A673 (cell line): ENCODE measurements around the gene FAM50B. TPM values are rescaled to one million over a fixed set of nuclear protein-coding genes. Genes with fewer than 3 reads are reported as not detected.

Experiments used
- BruUV-seq: library from RNA; stranded (reverse); fragments of 400-500 nt; replicated peaks from 2 replicates; lab custom pipeline; 2021; lab: Mats Ljungman, UMichigan
- CTCF ChIA-PET: fragments of 300-600 bp; sonication (Branson Sonifier 250); formaldehyde crosslinking; loops from one replicate; lab custom pipeline; 2022; ENCODE audit warnings: antibody characterized with exemption; lab: Charles Lee
- POLR2A ChIA-PET: fragments of 300-600 bp; sonication (Branson Sonifier 250); formaldehyde crosslinking; loops from one replicate; lab custom pipeline; 2022; ENCODE audit warnings: antibody characterized with exemption; ENCODE audit not compliant: low non-redundant PET; lab: Charles Lee
- DNase-seq: peaks from one replicate; pipeline ENCODE4 v3.0.0-alpha.2; 2015; ENCODE audit warnings: low spot score
- H3K27ac ChIP-seq: fragments of 200-600 bp; sonication (generic); 2 replicates; pipeline ENCODE4 v1.5.1; 2016; ENCODE audit warnings: mixed run types, low read depth, mild to moderate bottlenecking, mixed read lengths, antibody characterized with exemption, low read length; ENCODE audit not compliant: poor library complexity, severe bottlenecking
- H3K27me3 ChIP-seq: fragments of 200-600 bp; sonication (generic); replicated peaks from 2 replicates; pipeline ENCODE4 v1.6.1; 2017; ENCODE audit warnings: mixed run types, low read depth, mild to moderate bottlenecking, mixed read lengths, antibody characterized with exemption, low read length; ENCODE audit not compliant: insufficient read depth, poor library complexity
- H3K36me3 ChIP-seq: fragments of 200-600 bp; sonication (generic); 2 replicates; pipeline ENCODE4 v1.6.1; 2016; ENCODE audit warnings: mixed run types, mild to moderate bottlenecking, mixed read lengths, antibody characterized with exemption, low read length; ENCODE audit not compliant: insufficient read depth, poor library complexity, severe bottlenecking
- H3K4me1 ChIP-seq: fragments of 200-600 bp; sonication (generic); 2 replicates; pipeline ENCODE4 v1.6.1; 2017; ENCODE audit warnings: mixed run types, mild to moderate bottlenecking, mixed read lengths, antibody characterized with exemption, low read length; ENCODE audit not compliant: insufficient read depth, poor library complexity, severe bottlenecking
- H3K4me3 ChIP-seq: fragments of 200-600 bp; sonication (generic); 2 replicates; pipeline ENCODE4 v1.5.1; 2016; ENCODE audit warnings: low read depth, mixed run types, mild to moderate bottlenecking, mixed read lengths, low read length; ENCODE audit not compliant: poor library complexity, severe bottlenecking
- H3K9me3 ChIP-seq: fragments of 200-600 bp; sonication (generic); 2 replicates; pipeline ENCODE4 v1.6.1; 2016; ENCODE audit warnings: mixed run types, low read depth, mild to moderate bottlenecking, mixed read lengths, antibody characterized with exemption, low read length; ENCODE audit not compliant: poor library complexity, severe bottlenecking
- CTCF ChIP-seq: fragments of 300-800, 200-600 bp; sonication (generic); conservative IDR thresholded peaks from 2 replicates; pipeline ENCODE4 v1.5.1; 2017; ENCODE audit warnings: low read depth, mild to moderate bottlenecking, antibody characterized with exemption, low read length, moderate library complexity, mixed read lengths
- EZH2 ChIP-seq: fragments of 200-600 bp; sonication (generic); IDR thresholded peaks from 2 replicates; pipeline ENCODE4 v1.6.1; 2017; ENCODE audit warnings: borderline replicate concordance, low read depth, mild to moderate bottlenecking, mixed read lengths, antibody characterized with exemption, low read length; ENCODE audit not compliant: poor library complexity, severe bottlenecking
- intact Hi-C: fragments of 100-400 bp; cut with micrococcal nuclease; formaldehyde crosslinking; loops from one replicate; pipeline ENCODE4 v1.10.0; 2022; ENCODE audit not compliant: unreplicated experiment
- total RNA-seq: library from RNA; stranded (reverse); gene quantifications from 2 replicates; pipeline ENCODE4 v1.2.3, GENCODE V29; 2021

The FAM50B gene
- total RNA-seq, 1 experiment from 2014 or later, result 10.1 TPM

- BruUV-seq, result no TSS peak
- Histone ChIP-seq H3K4me3 (no peak overlapping the region), H3K4me1 (no peaks in the 10 kb centered on the region), H3K9me3 (no peaks in the 10 kb centered on the region), H3K36me3 (no peaks in the 10 kb centered on the region), H3K27me3 (no peaks in the 10 kb centered on the region), H3K27ac (no peak overlapping the region)
- no peak for TF ChIP-seq CTCF
- TF ChIP-seq EZH2, result no peak
- DNase-seq, result no peak
- POLR2A ChIA-PET, result no interaction called here
- CTCF ChIA-PET, result no interaction called here
- intact Hi-C loops, result no loop called here
These were observed 46.1 kb downstream of the FAM50B start for GRCh38 chr6:3895312-3895653.

- no TSS peak for BruUV-seq
- CTCF ChIA-PET, result interaction anchor here (0.5 kb wide), 1 partner anchor 67 kb away, joined by 3 read pairs; no protein-coding TSS in a partner anchor
- Histone ChIP-seq H3K36me3 (no peaks in the 10 kb centered on the region), H3K4me1 (no peaks in the 10 kb centered on the region), H3K4me3 (no peak overlapping the region), H3K27me3 (no peaks in the 10 kb centered on the region), H3K9me3 (no peaks in the 10 kb centered on the region), H3K27ac (no peak overlapping the region)
- DNase-seq, result no peak
- POLR2A ChIA-PET, result no interaction called here
- no peak for TF ChIP-seq EZH2
- intact Hi-C loops, result no loop called here
These were observed 46.6 kb downstream of the FAM50B start for GRCh38 chr6:3895805-3896204.

GRCh38 chr6:3898265-3898994 is 49.3 kb downstream of the FAM50B start:
- H3K4me3 ChIP-seq, result no peak overlapping the region
- no peaks in the 10 kb centered on the region for H3K9me3 ChIP-seq
- DNase-seq, result no peak
- no peaks in the 10 kb centered on the region for H3K4me1 ChIP-seq
- H3K27ac ChIP-seq, result no peak overlapping the region
- H3K36me3 ChIP-seq, result no peaks in the 10 kb centered on the region
- ChIA-PET POLR2A (no interaction called here), CTCF (no interaction called here)
- no peak for TF ChIP-seq CTCF
- TF ChIP-seq EZH2, result no peak
- no TSS peak for BruUV-seq
- intact Hi-C loops, result no loop called here
- no peaks in the 10 kb centered on the region for H3K27me3 ChIP-seq

GRCh38 chr6:3899061-3899460 is 49.9 kb downstream of the FAM50B start:
- BruUV-seq, result no TSS peak
- Histone ChIP-seq H3K36me3 (no peaks in the 10 kb centered on the region), H3K4me1 (no peaks in the 10 kb centered on the region), H3K27ac (no peak overlapping the region), H3K27me3 (no peaks in the 10 kb centered on the region), H3K4me3 (no peak overlapping the region), H3K9me3 (no peaks in the 10 kb centered on the region)
- POLR2A ChIA-PET, result no interaction called here
- intact Hi-C loops, result no loop called here
- TF ChIP-seq CTCF (no peak), EZH2 (no peak)
- DNase-seq, result no peak
- CTCF ChIA-PET, result no interaction called here
